Vagina (tissue), 2 donors: ENCODE results near the gene CFAP221. TPM values are rescaled to one million over a fixed set of nuclear protein-coding genes. Genes with fewer than 3 reads are reported as not detected.

Source experiments
- DNase-seq, 2 donors: peaks; one replicate each; pipeline ENCODE4 v3.0.0-alpha.2; 2017; ENCODE audit errors: extremely low spot score in 2 of 2
- H3K27ac ChIP-seq: fragments of 200-600 bp; sonication (generic); one replicate; pipeline ENCODE4 v1.5.1; 2019
- H3K27me3 ChIP-seq: fragments of 200-600 bp; sonication (generic); one replicate; pipeline ENCODE4 v1.5.1; 2019
- H3K36me3 ChIP-seq, 2 donors: fragments of 200-600 bp; sonication (generic); one replicate each; pipeline ENCODE4 v1.5.1; 2017 to 2019
- H3K4me1 ChIP-seq: fragments of 200-600 bp; sonication (generic); one replicate; pipeline ENCODE4 v1.5.1; 2019
- H3K4me3 ChIP-seq, 2 donors: fragments of 200-600 bp; sonication (generic); 1 replicate in 1 of 2; 2 replicates in 1 of 2; pipeline ENCODE4 v1.5.1; 2016 to 2019
- H3K9me3 ChIP-seq: fragments of 200-600 bp; sonication (generic); one replicate; pipeline ENCODE4 v1.5.1; 2019
- CTCF ChIP-seq, 3 experiments: fragments of 450-650 bp in 2 of 3; fragments of 200-600 bp in 1 of 3; sonication (generic) in 1 of 3; IDR thresholded peaks; one replicate each; pipeline ENCODE4 v1.5.1; 2017 to 2019; ENCODE audit warnings: antibody characterized with exemption in 3 of 3, mild to moderate bottlenecking in 2 of 3, moderate library complexity in 2 of 3
- POLR2A ChIP-seq, 2 donors: fragments of 450-650 bp; IDR thresholded peaks; one replicate each; pipeline ENCODE4 v1.6.1; 2017; ENCODE audit warnings: antibody characterized with exemption in 2 of 2, mild to moderate bottlenecking in 2 of 2, moderate library complexity in 2 of 2
- POLR2AphosphoS5 ChIP-seq, 2 donors: sonication (generic); formaldehyde crosslinking; IDR thresholded peaks; one replicate each; pipeline ENCODE4 v1.9.0; 2017; ENCODE audit warnings: antibody characterized with exemption in 2 of 2, mild to moderate bottlenecking in 2 of 2, low read depth in 1 of 2; ENCODE audit not compliant: insufficient read depth in 1 of 2
- intact Hi-C: fragments of 100-400 bp; cut with DNase I; formaldehyde crosslinking; loops from one replicate; pipeline ENCODE4 v1.15.1; 2023
- total RNA-seq: library from RNA; depleted of rRNA; stranded (reverse); fragments of >200 nt; gene quantifications from one replicate; pipeline ENCODE4 v1.2.3, GENCODE V29; 2016

The CFAP221 gene
- total RNA-seq, 1 donor from 2014 or later: 3.9 TPM

GRCh38 chr2:119694845-119695521, 150.7 kb downstream of the CFAP221 start:
- Histone ChIP-seq H3K4me1 (peaks cover 11% of the 10 kb centered on the region), H3K27me3 (no peaks in the 10 kb centered on the region), H3K9me3 (no peaks in the 10 kb centered on the region), H3K36me3 (no peaks in the 10 kb centered on the region), H3K4me3 (peak overlapping the region in 1 of 2 donors; percentile 13), H3K27ac (no peak overlapping the region)
- TF ChIP-seq POLR2A (IDR thresholded peaks at IDR 0.05): no peak
- intact Hi-C loops: no loop called here
- no peak for DNase-seq

GRCh38 chr2:119696005-119696404, 151.8 kb downstream of the CFAP221 start:
- intact Hi-C loops: no loop called here

GRCh38 chr2:119696494-119697030, 152.3 kb downstream of the CFAP221 start:
- TF ChIP-seq POLR2AphosphoS5 (IDR thresholded peaks at IDR 0.05; ENCODE audit: insufficient read depth in 1 of 2, low read depth in 1 of 2) (no peak), CTCF (IDR thresholded peaks at IDR 0.05) (no peak)
- no peaks in the 10 kb centered on the region for H3K36me3 ChIP-seq
- H3K27ac ChIP-seq: no peak overlapping the region
- intact Hi-C loops: no loop called here
- DNase-seq: no peak
- no peaks in the 10 kb centered on the region for H3K9me3 ChIP-seq
- H3K4me3 ChIP-seq: no peak overlapping the region
- H3K4me1 ChIP-seq: peaks cover 11% of the 10 kb centered on the region
- H3K27me3 ChIP-seq: no peaks in the 10 kb centered on the region

More at GRCh38 chr2:119696005-119696404, 151.8 kb downstream of the CFAP221 start:
- Histone ChIP-seq H3K27me3 (no peaks in the 10 kb centered on the region), H3K4me1 (peaks cover 11% of the 10 kb centered on the region), H3K9me3 (no peaks in the 10 kb centered on the region), H3K36me3 (no peaks in the 10 kb centered on the region), H3K27ac (no peak overlapping the region), H3K4me3 (no peak overlapping the region)
- DNase-seq: no peak
- TF ChIP-seq POLR2A (IDR thresholded peaks at IDR 0.05): no peak
- no peak for TF ChIP-seq POLR2AphosphoS5 (IDR thresholded peaks at IDR 0.05; ENCODE audit: insufficient read depth in 1 of 2, low read depth in 1 of 2)
- TF ChIP-seq CTCF (IDR thresholded peaks at IDR 0.05): no peak

GRCh38 chr2:119697290-119698020, 153.2 kb downstream of the CFAP221 start:
- Histone ChIP-seq H3K27ac (no peak overlapping the region), H3K9me3 (no peaks in the 10 kb centered on the region), H3K4me1 (peaks cover 11% of the 10 kb centered on the region), H3K36me3 (no peaks in the 10 kb centered on the region), H3K27me3 (no peaks in the 10 kb centered on the region), H3K4me3 (no peak overlapping the region)
- intact Hi-C loops: no loop called here
- TF ChIP-seq POLR2AphosphoS5 (IDR thresholded peaks at IDR 0.05; ENCODE audit: insufficient read depth in 1 of 2, low read depth in 1 of 2): no peak
- no peak for TF ChIP-seq CTCF (IDR thresholded peaks at IDR 0.05)
- TF ChIP-seq POLR2A (IDR thresholded peaks at IDR 0.05): no peak
- no peak for DNase-seq

- no peak for TF ChIP-seq POLR2AphosphoS5 (IDR thresholded peaks at IDR 0.05; ENCODE audit: insufficient read depth in 1 of 2, low read depth in 1 of 2)
- no peak for TF ChIP-seq CTCF (IDR thresholded peaks at IDR 0.05)
- TF ChIP-seq POLR2A (IDR thresholded peaks at IDR 0.05): no peak
Observed at GRCh38 chr2:119698246-119698645, 154.0 kb downstream of the CFAP221 start.

More at GRCh38 chr2:119698246-119698645, 154.0 kb downstream of the CFAP221 start:
- intact Hi-C loops: no loop called here
- Histone ChIP-seq H3K36me3 (no peaks in the 10 kb centered on the region), H3K27ac (no peak overlapping the region), H3K4me3 (no peak overlapping the region), H3K9me3 (no peaks in the 10 kb centered on the region), H3K4me1 (peaks cover 11% of the 10 kb centered on the region), H3K27me3 (no peaks in the 10 kb centered on the region)
- no peak for DNase-seq
